GM21717 (cell line): ENCODE results near the gene NAB1.
"Not testable (repeated sequence)": the region's sequence is repeated elsewhere in the genome, so short reads cannot be mapped to it uniquely, and the experiment has no call there.

Experiments used
- ATAC-seq: cut with Tn5 transposase; IDR thresholded peaks from one replicate; pipeline ENCODE4 v1.9.1; 2021; ENCODE audit warnings: mild to moderate bottlenecking, moderate library complexity; ENCODE audit not compliant: unreplicated experiment

The NAB1 gene

DNA sequence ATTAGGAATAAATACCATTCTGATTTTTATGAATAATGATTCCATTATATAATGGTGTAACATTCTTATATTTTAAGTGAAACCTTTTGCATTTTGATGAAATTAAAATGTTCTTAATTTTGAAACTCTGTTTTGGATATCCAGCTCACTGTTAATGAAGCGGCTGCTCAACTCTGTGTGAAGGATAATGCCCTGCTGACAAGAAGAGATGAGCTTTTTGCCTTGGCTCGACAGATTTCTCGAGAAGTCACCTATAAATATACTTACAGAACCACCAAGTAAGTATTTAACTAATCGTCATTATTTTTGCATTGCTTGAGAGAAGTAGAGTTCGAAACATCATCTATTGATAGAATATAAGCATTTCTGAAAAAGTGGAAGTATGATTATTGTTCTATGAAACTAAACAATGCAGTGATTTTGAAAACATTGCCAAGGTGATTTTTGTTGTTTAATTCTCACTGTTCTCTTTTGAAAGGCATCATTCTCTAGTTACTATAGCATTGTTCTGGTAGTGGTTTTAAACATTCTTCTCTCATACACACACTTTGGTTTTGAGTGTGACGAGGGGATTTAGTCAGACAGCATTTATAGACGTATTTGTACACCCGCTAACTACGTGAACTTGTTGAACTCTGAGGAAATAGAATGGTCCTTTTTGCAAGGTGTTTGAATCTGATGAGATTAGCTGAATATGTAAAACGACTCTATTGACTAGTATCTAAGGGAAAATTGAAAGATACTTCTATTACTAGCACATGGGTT lies 21.5 kb downstream of the NAB1 start:
- peak; percentile 51 for ATAC-seq

DNA sequence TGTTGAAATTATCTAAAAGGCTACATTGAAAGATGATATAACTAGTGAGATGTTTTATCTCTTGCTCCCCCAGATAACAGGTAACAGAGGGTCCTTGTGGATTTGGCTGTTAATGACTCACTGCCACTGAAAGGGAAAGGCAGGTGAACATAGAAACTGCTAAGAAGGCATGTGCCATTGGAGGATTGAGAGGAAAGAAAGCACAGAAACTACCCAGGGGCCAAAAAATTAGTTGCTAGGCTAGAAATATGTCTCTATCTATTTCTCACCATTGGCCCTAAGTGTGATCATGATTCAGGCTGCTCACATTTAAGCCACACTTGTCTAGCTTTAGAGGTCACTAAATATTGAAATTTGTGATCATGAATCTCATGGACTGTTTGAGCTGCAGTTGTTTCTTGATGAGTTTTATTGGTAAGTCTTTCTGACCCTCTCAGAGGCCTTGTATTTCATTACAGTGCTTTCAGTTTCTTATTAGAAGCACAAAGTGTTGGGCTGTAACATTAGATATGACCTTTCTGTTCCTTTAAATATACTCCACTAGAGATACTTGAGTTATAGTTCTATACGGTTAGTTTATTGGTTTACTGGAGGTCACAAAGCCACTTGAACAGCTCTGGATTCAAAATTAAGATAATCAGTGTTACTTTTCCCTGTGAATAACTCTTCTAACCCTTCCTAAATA lies 26.2 kb downstream of the NAB1 start:
- peak; percentile 41 for ATAC-seq

DNA sequence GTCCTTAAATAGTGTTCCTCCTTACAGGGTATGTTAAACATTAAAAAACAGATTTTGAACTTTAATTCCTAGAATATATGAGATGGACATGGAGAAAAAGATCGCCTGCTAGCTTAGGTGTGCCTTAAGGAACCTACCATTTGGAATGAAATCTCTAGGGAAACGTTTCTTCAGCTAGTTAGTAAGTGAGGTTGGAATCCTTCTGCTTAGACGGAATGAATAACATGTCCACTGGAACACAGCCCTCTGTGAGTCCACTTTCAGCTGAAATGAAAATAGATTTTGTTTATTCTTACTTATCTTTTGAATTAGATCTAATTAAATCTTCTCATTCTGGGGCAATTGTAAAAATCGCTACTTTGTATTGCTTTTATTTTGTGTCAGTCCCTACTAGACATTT lies 28.4 kb downstream of the NAB1 start:
- ATAC-seq: no peak

DNA sequence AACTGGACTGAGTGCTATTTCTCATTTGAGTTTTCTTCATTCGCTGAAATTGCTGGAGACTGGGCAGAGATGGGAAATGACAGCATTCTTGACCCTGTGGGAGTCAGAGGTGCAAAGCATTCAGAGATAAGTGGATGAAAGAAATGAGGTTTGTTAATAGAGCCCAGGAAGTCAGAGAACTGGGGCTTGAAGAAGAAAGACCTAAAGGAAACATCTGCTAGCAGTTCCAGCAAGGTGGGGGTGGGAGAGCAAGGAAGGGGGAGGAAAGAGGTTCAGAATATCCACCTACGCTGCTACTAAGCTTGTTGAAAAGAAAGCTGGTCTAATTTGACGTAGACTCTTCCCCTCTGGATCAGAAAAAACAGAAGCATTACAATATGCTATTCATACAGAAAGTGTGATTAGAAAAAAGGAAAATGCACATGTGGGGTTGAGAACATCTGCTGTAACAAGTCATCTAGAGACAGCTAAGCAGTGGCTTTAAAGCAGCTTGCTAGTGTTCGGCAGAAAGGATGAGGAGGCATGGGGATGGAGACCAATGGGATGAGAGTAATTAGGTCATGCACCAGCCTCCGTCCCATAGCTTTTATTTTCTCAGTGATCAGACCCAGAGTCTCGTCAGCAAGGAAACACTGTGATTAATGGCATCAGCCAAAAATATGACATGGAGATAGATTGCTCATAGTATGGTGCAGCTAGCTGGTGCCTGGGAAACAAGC lies 29.7 kb downstream of the NAB1 start:
- ATAC-seq: peak; percentile 67

DNA sequence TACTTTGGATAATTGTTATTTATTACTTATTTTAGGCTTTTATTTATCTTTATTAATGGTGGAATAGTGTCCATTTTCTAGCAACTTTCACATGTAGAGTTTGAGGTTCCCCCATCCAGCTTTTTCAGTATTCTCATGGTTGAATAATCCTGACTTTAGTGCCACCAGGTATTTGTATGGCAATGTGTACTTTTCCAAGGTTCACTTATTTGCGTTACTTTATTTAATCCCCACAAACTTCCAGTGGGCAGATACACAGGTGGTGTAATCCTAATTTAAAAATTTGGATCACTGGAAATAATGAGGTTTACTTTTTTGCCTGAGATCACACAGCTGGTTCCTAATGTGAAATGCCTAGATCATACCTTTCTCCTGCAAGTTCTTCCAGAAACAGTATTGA lies 30.5 kb downstream of the NAB1 start:
- no peak for ATAC-seq

DNA sequence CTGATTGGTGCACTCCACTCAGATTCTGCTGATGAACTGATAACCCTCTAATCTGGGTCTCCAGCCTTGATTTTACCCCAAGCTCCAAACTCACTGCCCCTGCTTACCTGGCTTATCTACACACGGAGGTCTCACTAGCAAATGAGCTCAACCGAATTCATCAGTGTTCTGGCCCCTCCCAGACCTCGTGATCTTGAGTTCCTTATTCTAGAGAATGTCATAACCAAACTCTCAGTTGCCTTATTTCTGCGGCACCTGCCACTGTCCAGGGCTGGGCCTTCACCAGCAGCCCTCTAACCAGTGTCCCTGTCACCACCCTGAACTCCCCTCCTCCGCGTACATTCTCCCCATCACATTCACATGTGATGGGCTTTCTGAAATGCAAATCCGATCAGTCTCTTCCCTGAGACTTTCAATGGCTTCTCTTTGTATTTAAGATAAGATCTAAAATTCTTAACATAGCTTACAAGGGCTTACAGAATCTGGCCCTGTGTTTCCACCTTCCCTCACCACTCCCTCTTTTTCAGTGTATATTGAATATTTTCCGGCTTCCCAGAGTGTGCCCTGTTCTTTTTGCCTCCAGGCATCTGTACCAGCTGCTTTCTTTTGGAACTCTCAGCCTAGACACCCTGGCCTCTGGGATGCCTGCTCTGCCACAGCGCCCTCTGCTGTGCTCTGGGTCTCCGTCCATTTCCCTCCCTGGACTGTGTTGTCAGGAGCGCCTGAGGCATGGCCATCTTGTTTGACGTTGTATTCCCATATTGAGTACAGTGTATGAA lies 31.1 kb downstream of the NAB1 start:
- peak; percentile 54 for ATAC-seq

DNA sequence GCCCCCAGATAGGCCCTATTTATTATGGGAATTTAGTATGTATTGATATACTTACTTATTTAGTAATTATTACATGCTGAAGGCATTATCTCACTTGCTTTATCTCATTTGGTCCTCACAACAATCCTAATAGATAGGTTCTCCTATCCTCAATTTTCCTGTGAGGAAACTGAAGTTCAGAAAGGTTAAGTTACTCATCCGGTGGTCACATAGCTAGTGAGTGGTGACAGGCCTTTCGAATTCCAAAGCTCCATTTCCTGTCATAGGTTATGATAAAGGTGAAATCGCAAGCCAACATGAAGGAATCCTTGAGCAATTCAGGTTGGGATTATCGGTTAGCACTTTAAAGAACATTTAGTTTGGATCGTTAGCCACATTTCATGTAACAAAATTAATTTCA lies 33.3 kb downstream of the NAB1 start:
- no peak for ATAC-seq

DNA sequence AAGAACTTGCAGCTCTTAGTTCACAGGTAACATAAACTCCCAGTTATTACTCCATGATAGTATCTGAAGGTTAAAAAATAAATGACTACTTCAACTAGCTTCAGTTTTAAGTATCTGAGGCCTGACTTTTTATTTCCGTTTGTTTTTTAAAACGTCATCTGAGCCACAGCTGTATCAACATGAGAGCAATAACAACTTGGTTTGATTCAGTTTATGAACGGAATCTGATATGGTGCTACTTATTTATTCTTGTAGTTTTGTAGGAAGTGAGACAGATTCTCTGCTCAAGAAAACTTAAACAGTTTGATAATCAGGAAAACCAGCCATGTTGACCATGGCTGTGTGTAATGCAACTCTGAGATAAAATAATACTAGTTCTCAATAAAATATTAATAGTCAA lies 34.9 kb downstream of the NAB1 start:
- ATAC-seq: no peak

DNA sequence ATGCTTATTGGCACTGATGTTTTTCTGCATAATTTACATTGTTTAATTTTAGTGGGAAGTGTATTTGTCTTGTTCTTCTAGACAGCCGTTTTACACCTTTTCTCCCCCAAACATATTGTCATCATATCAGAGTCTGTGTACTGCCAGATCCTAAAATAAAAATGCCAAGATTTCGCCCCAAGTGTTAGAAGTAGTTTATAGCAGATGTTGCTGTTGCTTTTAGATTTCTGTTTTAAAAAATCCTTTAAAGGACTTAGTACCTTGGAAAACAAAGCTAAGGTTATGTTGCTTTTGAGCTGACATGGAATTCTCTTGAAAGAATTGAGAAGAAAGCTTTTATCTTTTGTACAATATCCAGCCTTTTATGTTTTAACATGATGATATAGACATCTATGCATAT lies 36.0 kb downstream of the NAB1 start:
- ATAC-seq: no peak

DNA sequence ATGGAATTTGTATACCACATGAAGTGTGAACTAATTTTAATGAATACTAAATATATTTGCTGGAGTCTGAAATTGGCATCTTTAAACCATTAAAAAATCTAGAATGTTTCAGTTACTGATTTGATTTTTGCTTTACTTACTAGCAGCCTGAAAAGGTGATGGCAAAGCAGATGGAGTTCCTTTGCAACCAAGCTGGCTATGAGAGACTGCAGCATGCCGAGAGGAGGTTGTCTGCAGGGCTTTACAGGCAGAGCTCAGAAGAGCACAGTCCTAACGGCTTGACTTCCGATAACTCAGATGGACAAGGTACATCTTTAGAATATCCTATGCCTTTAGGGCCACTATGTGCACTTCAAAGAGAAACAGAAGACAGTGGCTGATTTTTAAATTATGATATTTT lies 36.5 kb downstream of the NAB1 start:
- no peak for ATAC-seq

DNA sequence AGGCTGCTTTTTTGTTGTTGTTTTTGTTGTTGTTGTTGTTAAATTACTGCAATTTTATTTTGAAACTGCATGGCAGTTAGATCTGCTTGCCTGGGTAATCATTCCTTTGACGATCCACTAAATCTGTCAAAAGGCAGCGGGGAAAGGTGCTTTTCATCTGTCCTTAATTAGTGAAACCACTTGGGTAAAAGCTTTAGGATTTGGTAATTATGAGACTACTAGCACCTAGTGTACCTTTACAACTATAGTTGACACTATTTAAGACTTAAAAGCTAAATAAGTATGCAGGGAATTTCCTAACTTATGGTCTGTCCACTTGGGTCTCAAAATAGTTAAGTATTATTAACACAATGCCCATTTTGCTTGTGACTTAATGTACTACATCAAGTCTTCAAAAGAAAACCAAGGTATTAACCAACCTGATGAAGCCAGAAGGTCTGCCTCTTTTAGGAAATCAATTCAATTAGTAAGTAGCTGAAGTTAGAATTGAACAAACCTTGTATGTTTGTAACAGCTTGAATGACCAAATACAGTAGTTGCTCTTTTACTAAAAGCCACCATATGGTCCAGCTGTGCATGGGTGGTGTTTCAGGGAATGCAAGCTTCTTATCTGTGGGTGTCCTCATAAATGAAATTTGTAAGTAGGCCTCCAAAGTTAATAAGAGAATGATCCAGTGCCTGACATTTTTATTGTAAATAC lies 44.8 kb downstream of the NAB1 start:
- ATAC-seq: no peak

DNA sequence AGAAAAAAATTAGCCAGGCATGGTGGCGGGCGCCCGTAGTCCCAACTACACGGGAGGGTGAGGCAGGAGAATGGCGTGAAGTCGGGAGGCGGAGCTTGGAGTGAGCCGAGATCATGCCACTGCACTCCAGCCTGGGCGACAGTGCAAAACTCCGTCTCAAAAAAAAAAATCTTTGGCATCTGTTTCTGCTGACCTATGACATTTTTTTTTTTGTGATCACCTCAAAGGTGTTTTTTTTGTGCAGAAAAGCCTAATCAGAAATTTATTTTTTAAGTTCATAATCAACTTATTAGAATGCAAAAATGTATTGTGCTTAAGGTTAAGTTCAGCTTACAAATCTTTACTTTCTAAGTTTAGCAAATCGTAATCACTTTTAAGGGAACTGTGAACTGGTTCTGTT lies 45.6 kb downstream of the NAB1 start:
- no peak for ATAC-seq

DNA sequence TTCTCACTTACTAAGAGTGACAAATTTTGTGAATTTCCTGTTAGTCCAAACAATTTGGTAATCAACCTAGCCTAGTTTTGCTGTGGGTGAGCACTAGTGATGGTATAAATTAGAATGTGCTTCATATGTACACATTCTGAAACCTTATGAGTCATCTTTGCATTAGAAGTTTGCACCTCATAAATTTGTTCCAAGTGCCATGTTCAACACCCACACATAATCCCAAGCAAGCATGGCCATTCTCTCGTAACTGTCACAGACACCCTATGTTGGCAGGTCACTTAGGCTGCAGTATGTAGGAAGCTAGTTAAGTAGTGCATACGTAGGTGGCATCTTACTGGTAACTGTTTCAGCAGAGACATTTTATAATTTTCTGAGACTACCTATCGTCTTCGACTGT lies 46.9 kb downstream of the NAB1 start:
- ATAC-seq: peak; percentile 40

DNA sequence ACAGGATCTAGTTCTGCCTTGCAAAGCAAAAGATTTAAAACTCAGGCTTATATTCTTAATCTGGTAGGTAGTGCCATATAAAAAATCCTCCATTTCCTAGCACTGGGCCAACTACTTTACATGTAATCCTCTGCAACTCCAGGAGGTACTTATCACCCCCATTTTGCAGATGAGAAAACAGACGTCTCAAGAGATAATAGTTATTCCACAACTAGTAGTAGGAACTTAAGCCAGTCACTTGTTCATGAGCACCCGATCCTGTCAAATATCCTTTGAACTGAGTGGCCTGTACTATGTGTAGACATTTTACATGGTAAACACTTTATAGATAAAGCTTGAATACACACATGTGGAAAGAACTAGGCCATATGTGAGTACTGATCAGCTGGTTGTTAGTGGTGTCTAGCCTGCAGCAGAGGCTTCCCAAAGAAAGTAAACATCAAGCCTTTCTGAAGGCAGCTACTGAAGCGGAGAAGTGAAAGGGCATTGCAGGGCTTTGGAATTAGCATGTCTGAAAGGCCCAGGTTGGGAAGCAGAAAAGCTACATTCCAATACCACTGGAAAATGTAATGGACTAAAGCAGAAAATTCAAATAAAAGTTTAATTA lies 48.0 kb downstream of the NAB1 start:
- no peak for ATAC-seq

DNA sequence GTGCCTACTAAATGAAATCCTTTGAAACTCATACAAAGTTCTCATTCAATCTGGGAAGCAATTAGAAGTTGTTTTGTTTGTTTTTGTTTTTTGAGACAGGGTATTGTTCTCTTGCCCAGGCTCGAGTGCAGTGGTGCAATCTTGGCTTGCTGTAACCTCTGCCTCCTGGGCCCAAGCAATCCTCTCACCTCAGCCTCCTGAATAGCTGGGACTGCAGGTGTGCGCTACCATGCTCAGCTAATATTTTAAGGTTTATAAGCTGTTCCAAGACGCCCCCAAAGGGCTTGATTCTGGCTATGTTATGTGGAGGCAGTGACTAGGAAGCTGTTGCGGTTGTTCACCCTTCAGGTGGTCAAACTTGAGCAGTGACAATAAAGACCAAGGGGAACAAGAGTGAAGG lies 48.5 kb downstream of the NAB1 start:
- ATAC-seq: no peak

DNA sequence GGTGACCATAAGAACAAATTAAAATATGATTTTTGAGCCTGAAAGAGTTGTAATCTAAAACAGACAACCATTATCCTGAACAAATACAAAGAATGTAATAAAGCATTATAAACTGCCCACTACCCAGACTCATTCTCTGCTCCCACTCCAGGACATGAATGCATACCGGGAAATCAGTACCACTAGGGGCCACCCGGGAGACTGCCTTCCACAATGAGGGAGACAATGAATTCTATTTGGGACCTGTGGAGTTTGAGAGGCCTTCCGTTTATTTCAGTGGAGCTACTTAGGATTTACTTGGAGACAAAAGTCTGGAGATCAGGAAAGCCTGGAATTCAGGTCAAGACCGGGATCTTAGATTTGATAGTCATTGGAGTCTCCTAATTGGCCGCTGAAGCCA lies 50.0 kb downstream of the NAB1 start:
- no peak for ATAC-seq

DNA sequence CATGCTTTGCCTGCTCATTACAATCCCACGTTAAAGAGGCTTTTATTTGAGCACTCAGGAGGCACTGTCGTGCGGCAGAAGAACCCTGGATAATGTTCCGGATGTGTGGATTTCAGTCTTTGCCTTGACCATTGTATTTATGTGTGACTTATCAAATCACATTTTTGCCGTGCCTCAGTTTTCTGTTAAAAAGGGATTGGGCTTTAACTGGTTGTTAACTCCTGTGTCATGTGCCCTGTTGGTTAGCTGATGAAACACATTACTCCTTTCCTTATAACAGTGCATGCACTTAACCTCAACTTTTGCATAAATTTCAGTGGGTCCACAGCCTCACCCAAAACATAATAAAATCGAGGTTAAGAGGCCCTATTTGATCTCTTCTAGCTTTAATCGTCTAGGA lies 52.7 kb downstream of the NAB1 start:
- ATAC-seq: peak; percentile 69

DNA sequence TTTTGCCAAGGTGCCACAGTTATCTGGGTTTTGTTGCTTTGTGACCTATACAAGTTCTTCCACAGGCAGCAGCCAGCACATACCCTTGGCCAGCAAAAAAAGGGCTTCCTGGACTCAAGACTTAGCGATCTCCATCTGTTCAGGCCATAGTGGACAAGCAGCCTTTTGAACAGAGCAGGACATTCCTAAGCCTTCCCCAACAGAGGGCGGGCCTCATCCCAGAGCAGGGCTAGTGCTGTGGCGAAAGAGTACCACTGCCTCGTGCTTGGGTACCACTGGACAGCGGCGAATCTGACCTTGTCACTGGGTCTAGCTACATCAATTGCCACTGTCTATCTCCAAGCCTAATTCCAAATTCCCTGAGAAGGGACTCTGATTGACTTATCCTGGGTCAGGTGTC lies 56.4 kb downstream of the NAB1 start:
- ATAC-seq: no peak

DNA sequence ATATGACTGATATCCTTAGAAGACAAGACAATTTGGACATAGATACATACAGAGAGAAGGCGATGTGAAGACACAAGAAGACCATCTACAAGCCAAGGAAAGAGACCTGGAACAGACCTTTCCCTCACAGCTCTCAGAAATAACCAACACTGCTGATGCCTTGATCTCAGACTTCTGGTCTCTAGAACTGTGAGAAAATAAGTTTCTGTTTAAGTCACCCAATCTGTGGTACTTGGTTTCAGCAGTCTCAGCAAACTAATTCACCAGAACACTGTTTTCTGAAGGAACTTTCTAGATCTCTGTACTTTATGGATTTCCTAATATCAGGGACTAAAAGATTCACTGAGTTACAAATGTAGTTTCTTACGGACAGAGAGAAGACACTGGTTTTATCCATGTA lies 58.8 kb downstream of the NAB1 start:
- no peak for ATAC-seq

DNA sequence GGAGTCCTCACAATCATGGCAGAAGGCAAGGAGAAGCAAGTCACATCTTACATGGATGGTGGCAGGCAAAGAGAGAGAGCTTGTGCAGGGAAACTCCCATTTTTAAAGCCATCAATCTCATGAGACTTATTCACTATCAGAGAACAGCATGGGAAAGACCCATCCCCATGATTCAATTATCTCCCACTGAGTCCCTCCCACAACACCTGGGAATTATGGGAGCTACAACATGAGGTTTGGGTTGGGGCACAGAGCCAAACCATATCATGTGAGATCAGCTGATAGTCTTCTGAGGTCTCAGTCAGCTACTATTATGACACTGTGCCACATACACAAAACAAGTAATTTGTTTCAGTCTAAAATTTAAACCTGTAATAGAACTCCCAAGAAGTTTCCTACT lies 59.8 kb downstream of the NAB1 start:
- ATAC-seq: not testable (repeated sequence)
